ENCODE results near the gene SIAE.

SIAE gene

GRCh38 chr11:124583781-124584180 lies 89.8 kb downstream of the SIAE start:
- no peak for DNase-seq (ENCODE audit: low read depth in 2 of 2, low spot score in 1 of 2)
